Colon (tissue), 2 donors: Measurements from ENCODE around the gene CACNG5.
"Not testable (repeated sequence)": the region's sequence is repeated elsewhere in the genome, so short reads cannot be mapped to it uniquely, and the experiment has no call there.

Experiments
- FAIRE-seq: peaks from 2 replicates; lab custom pipeline; 2012; peaks lifted over from hg19 to GRCh38; lab: Jason Lieb, UNC
- donor health status: control.
- donor health status: control.

CACNG5 gene

GRCh38 chr17:66849851-66850580 lies 15.1 kb downstream of the CACNG5 start:
- no peak for FAIRE-seq

DNA sequence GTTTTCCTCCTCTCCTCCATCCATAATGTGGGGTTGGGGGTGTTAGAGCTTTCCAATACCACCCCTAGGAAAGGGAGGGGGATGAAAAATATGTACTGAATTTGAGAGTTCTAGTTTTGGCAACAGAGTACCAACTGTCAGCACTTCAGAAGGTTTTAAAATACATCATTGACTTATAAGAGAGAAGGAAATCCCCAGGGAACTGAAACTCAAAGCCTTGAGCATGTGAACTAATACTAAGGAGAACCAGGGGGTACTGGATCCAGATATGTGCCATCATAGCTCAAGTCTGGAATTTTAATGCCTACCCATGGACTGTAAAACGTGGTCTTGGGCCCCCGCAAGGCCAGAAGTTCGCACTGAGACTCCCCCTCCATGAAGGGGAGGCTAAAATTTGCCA lies 15.8 kb downstream of the CACNG5 start:
- no peak for FAIRE-seq

DNA sequence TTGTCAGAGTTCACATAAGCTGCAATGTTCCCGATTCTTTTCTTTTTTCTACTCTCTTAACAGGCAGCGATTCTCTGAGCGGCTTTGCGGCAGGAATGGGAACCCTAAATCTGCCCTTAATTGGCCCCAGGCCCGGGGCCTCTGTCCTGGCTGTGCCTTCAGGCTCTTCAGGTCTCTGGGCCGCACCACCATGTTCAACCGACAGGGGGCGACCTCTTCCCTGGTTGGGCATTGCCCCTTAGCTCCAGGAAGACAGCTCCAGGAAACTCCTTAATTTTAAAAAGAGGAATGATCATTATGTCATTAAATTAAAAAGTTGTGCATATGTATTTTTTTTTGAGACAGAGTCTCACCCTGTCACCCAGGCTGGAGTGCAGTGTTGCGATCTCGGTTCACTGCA lies 20.3 kb downstream of the CACNG5 start:
- no peak for FAIRE-seq

DNA sequence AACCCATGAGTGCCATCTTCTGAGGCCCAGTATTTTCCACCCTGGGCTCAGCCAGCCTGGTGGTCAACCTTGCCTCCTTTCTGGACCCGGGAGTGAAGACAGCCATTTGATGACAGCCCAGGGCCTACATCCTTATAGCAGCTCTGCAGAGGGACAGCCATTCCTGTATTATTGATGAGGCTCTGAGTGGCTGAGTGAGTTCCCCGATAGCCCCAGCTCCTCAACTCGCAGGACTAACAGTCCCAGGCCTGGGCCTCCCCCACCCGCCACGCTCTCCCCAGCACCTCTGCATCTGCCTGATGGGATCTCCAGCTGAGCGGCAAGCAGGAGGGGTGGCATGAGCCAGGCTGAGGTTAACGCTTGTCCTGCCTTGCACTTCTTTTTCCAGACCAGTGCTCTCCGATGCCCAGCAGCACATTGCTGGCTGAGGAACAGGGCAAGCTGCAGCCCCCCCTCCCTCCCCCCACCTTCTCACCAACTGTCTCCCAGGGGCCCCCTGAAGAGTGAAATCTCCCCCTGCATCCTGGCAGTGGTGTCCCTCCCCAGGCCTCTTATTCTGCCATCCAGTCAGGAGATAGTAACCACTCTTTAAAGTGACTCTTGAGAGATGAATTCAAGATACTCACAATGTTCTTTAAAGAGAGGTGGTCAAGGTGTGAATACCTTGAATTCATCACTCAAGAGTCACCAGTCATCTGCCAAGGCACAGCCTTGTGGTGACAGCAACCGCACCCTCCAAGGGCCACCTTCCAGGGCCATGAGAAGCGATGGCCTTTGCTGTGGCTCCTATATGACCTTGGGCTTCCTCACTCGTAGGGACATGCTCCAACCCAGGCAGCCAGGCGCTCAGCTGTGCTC lies 23.5 kb downstream of the CACNG5 start:
- no peak for FAIRE-seq

GRCh38 chr17:66859353-66859752 lies 24.4 kb downstream of the CACNG5 start:
- no peak for FAIRE-seq

GRCh38 chr17:66860204-66860603 lies 25.3 kb downstream of the CACNG5 start:
- FAIRE-seq: no peak

- FAIRE-seq: no peak
Observed at GRCh38 chr17:66863820-66864219, 28.9 kb downstream of the CACNG5 start.

GRCh38 chr17:66865151-66865550 lies 30.2 kb downstream of the CACNG5 start:
- FAIRE-seq: no peak

GRCh38 chr17:66873962-66874361 lies 39.0 kb downstream of the CACNG5 start:
- FAIRE-seq: no peak

DNA sequence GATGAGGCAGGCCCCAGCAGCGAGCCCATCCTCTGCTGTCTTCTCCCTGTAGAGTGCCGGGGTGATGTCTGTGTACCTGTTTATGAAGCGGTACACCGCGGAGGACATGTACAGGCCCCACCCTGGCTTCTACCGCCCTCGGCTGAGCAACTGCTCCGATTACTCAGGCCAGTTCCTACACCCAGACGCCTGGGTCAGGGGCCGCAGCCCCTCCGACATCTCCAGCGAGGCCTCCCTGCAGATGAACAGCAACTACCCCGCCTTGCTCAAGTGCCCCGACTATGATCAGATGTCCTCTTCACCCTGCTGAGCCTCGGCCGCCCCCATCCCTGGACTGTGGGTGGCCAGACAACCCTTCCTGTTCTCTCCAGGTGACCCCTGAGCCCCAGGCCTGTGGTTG lies 50.0 kb downstream of the CACNG5 start:
- FAIRE-seq: no peak

DNA sequence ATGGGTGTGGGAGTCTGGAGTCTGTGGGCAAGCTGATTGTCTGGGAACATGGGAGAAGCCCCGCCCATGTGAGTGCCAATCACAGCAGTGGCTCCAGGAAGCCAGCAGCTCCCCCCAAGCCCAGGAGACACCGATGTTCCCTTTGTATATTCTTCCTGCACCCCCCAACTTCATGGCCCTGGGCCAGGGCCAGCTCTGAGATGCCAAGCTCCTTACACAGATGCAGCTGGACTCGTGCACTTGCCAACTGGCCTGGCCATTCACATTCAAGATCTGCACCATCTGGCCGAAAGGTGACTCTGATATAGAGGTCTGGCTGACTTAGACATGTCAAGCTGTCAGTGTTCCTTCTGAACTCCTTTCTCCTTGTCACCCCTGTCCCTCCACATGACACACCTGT lies 50.5 kb downstream of the CACNG5 start:
- FAIRE-seq: no peak

GRCh38 chr17:66889480-66890230 lies 54.7 kb downstream of the CACNG5 start:
- no peak for FAIRE-seq

GRCh38 chr17:66892246-66892645 lies 57.3 kb downstream of the CACNG5 start:
- no peak for FAIRE-seq

GRCh38 chr17:66893382-66893781 lies 58.5 kb downstream of the CACNG5 start:
- FAIRE-seq: no peak

DNA sequence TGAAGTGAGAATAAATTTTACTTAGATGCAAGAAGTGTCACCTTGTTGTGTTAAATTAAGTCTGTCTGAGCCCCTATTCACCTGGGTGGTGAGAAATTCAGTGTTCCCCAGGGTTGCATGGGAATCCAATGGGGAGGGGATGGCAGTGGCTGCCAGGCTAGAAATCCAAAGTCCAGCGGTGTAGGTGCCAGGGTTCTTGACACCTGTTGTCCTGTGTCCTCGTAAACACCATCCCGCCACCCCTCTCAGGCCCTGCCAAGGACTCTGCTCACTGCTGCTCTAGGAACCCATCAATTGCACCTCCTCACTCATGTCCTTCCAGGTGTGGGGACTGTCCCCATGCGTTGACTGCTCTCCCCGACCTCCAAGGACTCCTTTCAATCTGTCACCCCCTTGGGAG lies 58.9 kb downstream of the CACNG5 start:
- FAIRE-seq: no peak

DNA sequence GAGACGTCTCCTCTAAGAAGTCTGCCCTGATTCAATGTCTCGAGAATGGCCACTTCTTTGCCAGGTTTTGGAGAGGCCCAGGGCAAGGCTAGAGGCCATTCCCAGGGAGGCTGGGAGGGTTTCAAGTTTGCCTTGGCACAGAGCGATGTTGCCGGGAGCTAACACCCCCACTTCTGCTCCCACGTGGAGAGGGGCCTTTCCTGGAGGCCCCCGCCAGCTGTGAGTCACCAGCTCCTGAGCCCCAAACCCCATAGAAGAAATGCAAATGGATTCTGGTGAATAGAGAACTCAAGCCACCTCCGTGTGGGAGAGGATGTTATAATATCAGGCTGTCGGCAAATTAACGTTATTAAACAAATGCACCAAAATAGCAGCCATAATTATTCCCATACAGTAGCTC lies 62.2 kb downstream of the CACNG5 start:
- no peak for FAIRE-seq

- FAIRE-seq: no peak
Observed at GRCh38 chr17:66898536-66898935, 63.6 kb downstream of the CACNG5 start.

DNA sequence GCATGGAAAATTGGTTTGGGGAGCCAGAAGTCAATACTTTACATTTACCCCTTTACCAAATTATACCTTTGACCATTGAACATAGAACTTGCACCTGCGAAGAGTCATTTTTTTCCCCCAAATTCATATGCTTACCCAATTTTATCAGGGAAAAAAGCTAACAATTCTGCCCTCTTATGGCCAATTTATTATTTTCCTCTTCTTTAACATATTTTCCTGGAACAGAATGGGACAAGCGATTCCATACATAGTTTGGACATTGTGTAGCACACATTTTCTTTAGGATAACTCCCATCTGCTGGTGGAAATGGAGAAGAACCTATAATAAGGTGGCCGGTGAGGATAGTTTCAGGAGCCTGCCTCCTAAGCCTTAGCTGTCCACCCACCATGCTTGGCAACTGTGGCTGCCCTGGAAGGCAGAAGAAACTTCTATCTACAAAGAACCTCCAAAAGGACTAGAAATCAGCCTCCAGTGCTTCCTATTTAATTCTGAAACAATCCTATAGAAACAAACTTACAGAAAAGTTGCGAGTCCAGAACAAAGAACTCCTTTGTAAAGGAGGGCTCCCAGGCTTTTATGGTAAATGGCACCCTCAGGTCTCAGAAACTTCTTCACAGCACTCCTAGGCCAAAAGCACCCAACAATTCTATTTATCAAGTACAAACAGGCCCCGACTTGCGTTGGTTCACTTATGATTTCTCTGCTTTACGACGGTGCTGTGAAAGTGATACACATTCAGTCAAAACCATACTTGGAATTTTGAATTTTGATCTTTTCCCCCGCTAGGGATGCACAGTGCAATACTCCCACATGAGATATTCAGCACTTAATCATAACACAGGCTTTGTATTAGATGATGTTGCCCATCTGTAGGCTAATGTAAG lies 65.5 kb downstream of the CACNG5 start:
- no peak for FAIRE-seq

- FAIRE-seq: not testable (repeated sequence)
Observed at GRCh38 chr17:66903296-66903695, 68.4 kb downstream of the CACNG5 start.

- FAIRE-seq: no peak
Observed at GRCh38 chr17:66903781-66904180, 68.9 kb downstream of the CACNG5 start.

- no peak for FAIRE-seq
Observed at GRCh38 chr17:66904760-66905624, 70.1 kb downstream of the CACNG5 start.
